Umbilical cord (tissue), 2 donors: ENCODE data around the gene DYRK1A. TPM values are rescaled to one million over a fixed set of nuclear protein-coding genes. Genes with fewer than 3 reads are reported as not detected.
"Not testable (repeated sequence)": the region's sequence is repeated elsewhere in the genome, so short reads cannot be mapped to it uniquely, and the experiment has no call there.

Experiments used
- DNase-seq: peaks from one replicate; pipeline ENCODE4 v3.0.0-alpha.2; 2015; ENCODE audit warnings: low spot score
- total RNA-seq: library from RNA; depleted of rRNA; stranded (reverse); fragments of >200 nt; gene quantifications from one replicate; pipeline ENCODE4 v1.2.3, GENCODE V29; 2014; ENCODE audit warnings: low replicate concordance; ENCODE audit not compliant: insufficient read depth

DYRK1A gene
- 65.5 TPM for total RNA-seq

- peak; percentile 100 for DNase-seq
Observed at GRCh38 chr21:37366482-37367316, at the start of gene DYRK1A. Gene DYRK1A (plus strand): TSS chr21:37366773. CDS start chr21:37420375, 53,602 bp downstream.

DNA sequence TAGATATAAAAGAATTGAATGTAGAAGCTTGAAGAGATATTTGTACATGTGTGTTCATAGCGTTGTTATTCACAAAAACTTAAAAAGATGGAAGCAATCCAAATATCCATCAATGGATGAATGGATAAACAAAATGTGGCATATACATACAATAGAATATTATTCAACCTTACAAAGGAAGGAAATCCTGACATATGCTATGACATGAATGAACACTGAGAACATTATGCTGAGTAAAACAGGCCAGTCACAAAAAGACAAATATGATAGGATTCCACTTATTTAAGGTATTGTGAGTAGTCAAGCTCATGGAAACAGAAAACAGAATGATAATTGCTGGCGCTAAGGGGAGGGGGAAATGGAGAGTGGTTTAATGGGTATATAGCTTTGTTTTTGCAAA, 47.0 kb upstream of the DYRK1A start:
- no peak for DNase-seq

DNA sequence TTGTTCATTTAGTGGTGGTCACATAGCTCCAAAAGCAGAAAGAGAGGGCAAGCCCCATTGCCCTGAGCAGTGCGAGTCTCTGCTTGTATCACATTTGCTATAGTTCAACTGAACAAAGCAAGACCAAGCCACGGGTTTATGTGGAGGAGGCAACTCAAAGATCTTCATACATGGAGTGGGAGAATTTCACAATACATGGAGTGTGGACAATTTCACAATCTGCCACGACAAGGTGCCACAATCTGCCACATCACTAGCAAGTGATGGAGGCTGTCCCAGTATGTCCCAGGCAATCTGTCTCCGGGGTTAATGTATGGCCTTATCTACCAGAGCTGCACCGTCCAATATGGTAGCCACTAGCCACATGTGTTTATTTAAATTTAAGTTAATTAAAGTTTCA, 44.5 kb upstream of the DYRK1A start:
- DNase-seq, result no peak

DNA sequence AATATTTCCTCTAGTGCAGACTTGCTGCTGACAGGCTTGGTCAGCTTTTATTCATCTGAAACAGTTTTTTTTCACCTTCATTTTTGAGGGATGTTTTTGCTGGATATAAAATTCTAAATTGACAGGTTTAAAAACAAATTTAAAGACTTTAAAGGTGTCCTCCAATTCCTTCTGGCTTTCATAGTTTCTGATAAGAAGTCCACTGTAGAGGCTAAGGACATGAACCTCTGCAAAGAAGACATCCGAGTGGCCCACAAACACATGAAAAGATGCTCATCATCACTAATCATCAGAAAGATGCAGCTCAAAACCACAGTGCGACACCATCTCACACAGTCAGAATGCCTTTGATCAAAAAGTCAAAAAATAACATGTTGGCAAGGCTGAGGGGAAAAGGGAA, 42.0 kb upstream of the DYRK1A start:
- DNase-seq, result no peak

- DNase-seq, result not testable (repeated sequence)
Observed at GRCh38 chr21:37328147-37328546, 38.4 kb upstream of the DYRK1A start.

DNA sequence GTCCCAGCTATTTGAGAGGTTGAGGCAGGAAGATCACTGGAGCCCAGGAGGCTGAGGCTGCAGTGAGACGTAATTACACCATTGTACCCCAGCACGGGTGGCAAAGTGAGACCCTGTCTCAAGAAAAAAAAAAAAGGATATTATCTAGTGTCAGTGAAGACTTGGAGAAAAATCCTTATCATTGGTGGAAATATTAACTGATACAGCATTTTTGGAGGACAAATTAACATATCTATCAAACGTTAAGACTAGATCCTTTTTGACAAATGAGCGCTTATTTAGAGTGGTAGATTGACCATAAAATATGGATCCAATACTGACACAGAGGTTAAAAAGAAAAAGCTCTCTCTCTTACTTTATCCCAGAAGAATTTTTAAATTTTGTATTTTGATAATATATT, 35.2 kb upstream of the DYRK1A start:
- no peak for DNase-seq

GRCh38 chr21:37335053-37335452, 31.5 kb upstream of the DYRK1A start:
- no peak for DNase-seq

GRCh38 chr21:37337179-37337578, 29.4 kb upstream of the DYRK1A start:
- DNase-seq, result no peak

- no peak for DNase-seq
Observed at GRCh38 chr21:37337831-37338230, 28.7 kb upstream of the DYRK1A start.

- peak; percentile 86 for DNase-seq
Observed at GRCh38 chr21:37338671-37339551, 27.7 kb upstream of the DYRK1A start.

DNA sequence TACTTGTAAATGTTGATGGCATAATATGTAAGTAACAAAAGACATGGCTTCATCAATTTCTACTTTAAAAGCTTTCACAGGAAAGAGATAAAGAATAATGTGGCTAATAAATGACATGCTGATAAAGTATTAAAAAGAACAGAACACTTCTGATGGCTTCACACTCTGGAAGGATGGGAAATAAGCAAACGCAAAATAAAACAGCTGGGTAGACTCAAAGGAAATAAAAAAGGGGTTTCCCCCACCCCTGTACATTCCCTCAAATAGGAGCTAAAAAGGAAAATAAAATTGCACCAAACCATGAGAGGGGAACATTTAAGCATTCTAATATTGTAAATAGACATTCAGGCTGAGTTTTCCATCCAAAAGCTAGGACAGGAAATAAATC, 27.0 kb upstream of the DYRK1A start:
- peak; percentile 38 for DNase-seq

- peak; percentile 19 for DNase-seq
Observed at GRCh38 chr21:37341254-37341960, 25.2 kb upstream of the DYRK1A start.

GRCh38 chr21:37342046-37342632, 24.4 kb upstream of the DYRK1A start:
- no peak for DNase-seq

- DNase-seq, result no peak
Observed at GRCh38 chr21:37346841-37347430, 19.6 kb upstream of the DYRK1A start.

GRCh38 chr21:37348664-37349063, 17.9 kb upstream of the DYRK1A start:
- no peak for DNase-seq

- no peak for DNase-seq
Observed at GRCh38 chr21:37350472-37350871, 16.1 kb upstream of the DYRK1A start.

DNA sequence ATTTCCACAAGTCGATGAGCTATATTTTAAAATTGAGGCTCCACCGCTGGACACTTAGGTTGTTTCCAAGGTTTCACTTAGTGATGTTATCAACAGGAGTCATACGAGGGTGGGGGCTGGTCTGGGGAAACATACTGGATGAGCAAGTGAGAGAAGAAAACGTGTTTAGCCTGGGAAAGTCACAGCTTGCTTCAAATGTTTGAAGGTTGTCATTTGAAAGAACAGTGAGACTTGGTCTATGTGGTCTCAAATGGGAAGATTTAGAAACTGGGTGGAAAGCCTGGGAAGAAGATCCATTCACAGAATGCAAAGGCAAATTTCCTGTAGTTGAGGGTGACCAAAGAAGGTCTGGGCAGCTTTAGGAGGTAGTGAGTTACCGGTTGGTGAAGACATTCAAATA, 9.9 kb upstream of the DYRK1A start:
- no peak for DNase-seq

DNA sequence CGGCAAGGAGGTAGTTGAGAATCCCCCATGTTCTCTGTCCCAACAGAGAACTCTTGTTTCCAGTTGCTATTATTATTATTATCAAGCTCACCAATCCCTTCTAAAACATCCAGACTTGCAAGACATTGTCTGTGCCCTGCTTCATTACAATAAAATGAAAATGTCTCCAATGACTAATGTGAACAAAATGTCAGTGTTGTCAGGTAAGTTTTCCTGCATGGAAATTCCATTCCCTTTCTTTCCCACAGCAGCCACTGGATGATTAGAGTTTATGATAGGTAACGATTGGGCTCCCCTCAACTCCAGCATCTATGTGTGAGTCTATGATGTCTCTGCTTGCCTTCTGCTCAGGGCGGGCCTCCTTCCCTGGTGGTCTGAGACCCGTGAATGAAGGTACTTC, 8.9 kb upstream of the DYRK1A start:
- DNase-seq, result no peak

DNA sequence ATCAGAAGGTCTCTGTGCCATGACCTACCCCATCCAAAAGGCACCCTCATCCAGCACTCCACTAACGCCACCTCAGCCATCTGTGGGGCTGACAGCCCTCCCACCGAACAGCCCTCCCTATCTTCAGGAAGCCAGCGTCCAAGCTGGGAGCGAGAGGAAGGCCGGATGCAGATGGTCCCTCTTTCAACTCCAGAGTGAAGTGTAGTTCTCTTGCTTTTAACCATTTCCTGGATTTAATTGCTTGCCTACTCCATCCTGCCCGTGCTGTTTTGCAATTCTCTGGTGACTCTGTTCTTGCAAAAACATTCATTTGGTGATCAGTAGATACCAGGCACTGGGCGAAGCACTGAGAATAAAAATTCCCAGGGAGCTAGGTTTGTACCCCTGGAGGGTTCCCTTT, 8.2 kb upstream of the DYRK1A start:
- peak; percentile 32 for DNase-seq

DNA sequence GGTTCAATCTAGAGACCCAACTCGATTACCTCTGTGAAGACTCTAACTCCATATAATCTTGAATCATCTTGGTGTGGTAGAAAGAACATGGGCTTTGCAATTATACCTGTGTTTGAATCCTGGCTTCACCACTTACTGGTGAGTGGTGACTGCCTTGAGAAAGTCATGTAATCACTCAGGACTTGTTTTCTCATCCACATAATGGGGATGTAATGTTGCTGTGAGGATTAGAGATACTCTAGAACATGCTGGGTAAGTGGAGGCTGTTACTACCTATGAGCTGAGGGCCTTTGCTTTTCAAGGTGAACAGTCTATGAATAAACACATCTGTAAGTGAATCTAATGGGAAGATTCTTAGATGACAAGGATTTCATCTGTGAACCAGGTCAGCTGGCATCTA, 2.6 kb upstream of the DYRK1A start:
- DNase-seq, result no peak

DNA sequence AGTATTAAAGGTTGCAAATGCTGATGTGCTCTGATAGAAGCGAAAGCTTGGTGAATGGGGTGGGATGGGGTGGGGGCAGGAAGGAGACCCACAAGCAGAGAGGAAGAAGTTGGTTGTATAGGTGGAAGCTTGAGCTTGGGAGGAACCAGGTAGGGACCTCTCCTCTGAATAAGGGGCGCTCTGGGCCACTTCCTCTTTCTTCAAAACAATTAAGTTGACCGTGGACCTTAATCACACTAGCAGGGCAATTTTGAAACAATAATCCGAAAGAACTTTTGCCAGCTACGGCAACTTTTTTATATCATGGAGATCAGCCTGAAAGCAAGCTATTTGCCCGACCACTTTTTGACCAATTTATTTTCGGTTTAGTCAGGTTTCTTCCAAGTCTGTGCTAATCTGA, 1.9 kb upstream of the DYRK1A start:
- no peak for DNase-seq
